ENCODE results near the gene MT1X. TPM values are rescaled to one million over a fixed set of nuclear protein-coding genes. Genes with fewer than 3 reads are reported as not detected.
A peak's percentile ranks its signal among the peaks of the same experiment; 100 is the strongest.

Gene MT1X
- total and polyA plus RNA-seq, 2 of the 13 experiments (the other 11 are each of a cell fraction or from before 2014, with no cell fraction given) = 19.7 to 288 TPM

- TF ChIP-seq ZNF580 (CRISPR knock-in tag; IDR thresholded peaks at IDR 0.05; ENCODE audit: borderline replicate concordance, low read depth) = no peak
- TF ChIP-seq SP2 (CRISPR knock-in tag; IDR thresholded peaks at IDR 0.05) = peak; percentile 65
- peak; percentile 81 for TF ChIP-seq FOXK1 (CRISPR knock-in tag; IDR thresholded peaks at IDR 0.05; ENCODE audit: borderline replicate concordance, low read depth)
- no peak for TF ChIP-seq MEIS1 (CRISPR knock-in tag; IDR thresholded peaks at IDR 0.05; ENCODE audit: borderline replicate concordance)
- no peak for TF ChIP-seq SMARCE1 (IDR thresholded peaks at IDR 0.05; ENCODE audit: borderline replicate concordance)
- TF ChIP-seq STAT5B (CRISPR knock-in tag; IDR thresholded peaks at IDR 0.05) = peak; percentile 79; the same call in 1 of the 2 replicates
- no peak for TF ChIP-seq MLLT10 (CRISPR knock-in tag; IDR thresholded peaks at IDR 0.05)
- TF ChIP-seq ATF1 (CRISPR knock-in tag; IDR thresholded peaks at IDR 0.05) = peak; percentile 44; the same call in 1 of the 2 replicates
- TF ChIP-seq LBX2 (CRISPR knock-in tag; IDR thresholded peaks at IDR 0.05; ENCODE audit: borderline replicate concordance) = peak; percentile 52; the same call in 1 of the 2 replicates
- no peak for TF ChIP-seq XBP1 (CRISPR knock-in tag; IDR thresholded peaks at IDR 0.05)
- no peak for TF ChIP-seq ESRRA (CRISPR knock-in tag; IDR thresholded peaks at IDR 0.05; ENCODE audit: low read depth)
- TF ChIP-seq, protein P1, sequence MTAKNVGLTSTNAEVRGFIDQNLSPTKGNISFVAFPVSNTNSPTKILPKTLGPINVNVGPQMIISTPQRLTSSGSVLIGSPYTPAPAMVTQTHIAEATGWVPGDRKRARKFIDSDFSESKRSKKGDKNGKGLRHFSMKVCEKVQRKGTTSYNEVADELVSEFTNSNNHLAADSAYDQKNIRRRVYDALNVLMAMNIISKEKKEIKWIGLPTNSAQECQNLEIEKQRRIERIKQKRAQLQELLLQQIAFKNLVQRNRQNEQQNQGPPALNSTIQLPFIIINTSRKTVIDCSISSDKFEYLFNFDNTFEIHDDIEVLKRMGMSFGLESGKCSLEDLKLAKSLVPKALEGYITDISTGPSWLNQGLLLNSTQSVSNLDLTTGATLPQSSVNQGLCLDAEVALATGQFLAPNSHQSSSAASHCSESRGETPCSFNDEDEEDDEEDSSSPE (CRISPR knock-in tag; IDR thresholded peaks at IDR 0.05) = peak; percentile 96
- no peak; the same call in 1 of the 2 replicates for TF ChIP-seq ARID2 (CRISPR knock-in tag; IDR thresholded peaks at IDR 0.05; ENCODE audit: borderline replicate concordance)
- no peak for TF ChIP-seq ARHGAP35 (CRISPR knock-in tag; IDR thresholded peaks at IDR 0.05; ENCODE audit: borderline replicate concordance)
- peak; percentile 65; the same call in 1 of the 2 replicates for TF ChIP-seq ATF5 (CRISPR knock-in tag; IDR thresholded peaks at IDR 0.05; ENCODE audit: low read depth)
- TF ChIP-seq MYC (CRISPR knock-in tag; IDR thresholded peaks at IDR 0.05; ENCODE audit: borderline replicate concordance) = peak; percentile 90
- TF ChIP-seq HOXD1 (CRISPR knock-in tag; IDR thresholded peaks at IDR 0.05) = peak; percentile 62; the same call in 1 of the 2 replicates
- TF ChIP-seq RFXAP (CRISPR knock-in tag; IDR thresholded peaks at IDR 0.05; ENCODE audit: borderline replicate concordance) = peak; percentile 86; the same call in 1 of the 2 replicates
- peak; percentile 71 for TF ChIP-seq YY1 (IDR thresholded peaks at IDR 0.05; ENCODE audit: insufficient read depth, insufficient replicate concordance, low read depth, low read length)
- no peak for TF ChIP-seq CCAR2 (optimal IDR thresholded peaks at IDR 0.05; ENCODE audit: low read depth, low read length)
- no peak for TF ChIP-seq SMARCC2 (IDR thresholded peaks at IDR 0.05)
- TF ChIP-seq NRL (CRISPR knock-in tag; IDR thresholded peaks at IDR 0.05; ENCODE audit: borderline replicate concordance) = peak; percentile 88; the same call in 1 of the 2 replicates
- no peak for TF ChIP-seq TAF15 (IDR thresholded peaks at IDR 0.05; ENCODE audit: low read depth, low read length, poor library complexity, severe bottlenecking)
- TF ChIP-seq FIP1L1 (IDR thresholded peaks at IDR 0.05; ENCODE audit: borderline replicate concordance, insufficient read depth, low read depth, low read length) = no peak
- no peak for TF ChIP-seq PAF1 (CRISPR knock-in tag; IDR thresholded peaks at IDR 0.05)
- no peak for TF ChIP-seq NFRKB (IDR thresholded peaks at IDR 0.05)
- TF ChIP-seq IKZF1 (IDR thresholded peaks at IDR 0.05) = no peak
- TF ChIP-seq ZNF614 (CRISPR knock-in tag; IDR thresholded peaks at IDR 0.05; ENCODE audit: borderline replicate concordance) = peak; percentile 62; the same call in 1 of the 2 replicates
Observed at GRCh38 chr16:56729735-56730662, 47.7 kb downstream of the MT1X start, which contains the start of gene NUP93 (continued).

All from HepG2 (cell line).